Fibroblast of lung (primary cell): ENCODE results near the gene CHST3. TPM values are rescaled to one million over a fixed set of nuclear protein-coding genes. Genes with fewer than 3 reads are reported as not detected.

Source experiments
- DNase-seq, 2 donors: peaks; one replicate each; pipeline versions ENCODE4 v3.0.0 to v3.0.0-alpha.2; 2010; ENCODE audit warnings: low read depth in 2 of 2
- H2AFZ ChIP-seq: 2 replicates; pipeline ENCODE4 v1.5.1; 2012; ENCODE audit warnings: low read length, control low read depth, inconsistent platforms
- H3K27ac ChIP-seq: 2 replicates; pipeline ENCODE4 v1.5.1; 2011; ENCODE audit warnings: low read length, control low read depth; ENCODE audit not compliant: insufficient read depth
- H3K27me3 ChIP-seq: 2 replicates; pipeline ENCODE4 v1.5.1; 2011; ENCODE audit warnings: mild to moderate bottlenecking, low read length; ENCODE audit not compliant: control insufficient read depth, insufficient read depth
- H3K36me3 ChIP-seq: 2 replicates; pipeline ENCODE4 v1.5.1; 2011; ENCODE audit warnings: low read length; ENCODE audit not compliant: control insufficient read depth, insufficient read depth
- H3K4me1 ChIP-seq: 2 replicates; pipeline ENCODE4 v1.5.1; 2011; ENCODE audit warnings: low read length; ENCODE audit not compliant: control insufficient read depth, insufficient read depth; ENCODE audit errors: extremely low read depth
- H3K4me2 ChIP-seq: 2 replicates; pipeline ENCODE4 v1.5.1; 2011; ENCODE audit warnings: low read length, control low read depth; ENCODE audit not compliant: insufficient read depth; ENCODE audit errors: extremely low read depth
- H3K4me3 ChIP-seq, 4 experiments: fragments of 200-600 bp in 1 of 4; sonication (generic) in 1 of 4; replicated peaks in 1 of 4; 2 replicates each; pipeline ENCODE4 v1.5.1; 2011 to 2016; ENCODE audit warnings: low read length in 4 of 4, low read depth in 3 of 4, mild to moderate bottlenecking in 3 of 4, control low read depth in 2 of 4, inconsistent platforms in 1 of 4, mixed read lengths in 1 of 4; ENCODE audit not compliant: insufficient read depth in 1 of 4; ENCODE audit errors: control extremely low read depth in 1 of 4
- H3K79me2 ChIP-seq: 2 replicates; pipeline ENCODE4 v1.5.1; 2012; ENCODE audit warnings: mild to moderate bottlenecking, low read length, inconsistent platforms; ENCODE audit not compliant: control insufficient read depth, insufficient read depth
- H3K9ac ChIP-seq: 2 replicates; pipeline ENCODE4 v1.5.1; 2011; ENCODE audit warnings: mild to moderate bottlenecking, low read length, control low read depth; ENCODE audit not compliant: insufficient read depth
- H3K9me3 ChIP-seq: 2 replicates; pipeline ENCODE4 v1.5.1; 2012; ENCODE audit warnings: low read depth, low read length; ENCODE audit not compliant: control insufficient read depth, insufficient read depth
- H4K20me1 ChIP-seq: 2 replicates; pipeline ENCODE4 v1.5.1; 2011; ENCODE audit warnings: low read length; ENCODE audit not compliant: control insufficient read depth, insufficient read depth; ENCODE audit errors: extremely low read depth
- EZH2 ChIP-seq: IDR thresholded peaks from 2 replicates; pipeline ENCODE4 v1.5.1; 2012; ENCODE audit warnings: low read length, control low read depth, mild to moderate bottlenecking; ENCODE audit errors: missing control alignments
- polyA plus RNA-seq, 2 donors: library from polyadenylated mRNA; depleted of rRNA in 1 of 2; stranded (reverse) in 1 of 2; unstranded in 1 of 2; fragments of >200 nt; gene quantifications; 2 replicates each; pipeline ENCODE4 v1.2.1, GENCODE V29; 2011 to 2012; ENCODE audit warnings: missing spikeins in 1 of 2
- total RNA-seq: library from RNA; depleted of rRNA; stranded (reverse); fragments of >200 nt; gene quantifications from 2 replicates; pipeline ENCODE4 v1.2.1, GENCODE V29; 2014
- TF ChIP-seq, protein P1 (sequence below), 2 donors: IDR thresholded peaks in 1 of 2; conservative IDR thresholded peaks in 1 of 2; 1 replicate in 1 of 2; 2 replicates in 1 of 2; pipeline ENCODE4 v1.5.1; 2011 to 2012; ENCODE audit warnings: low read length in 2 of 2, control low read depth in 1 of 2, inconsistent platforms in 1 of 2, low read depth in 1 of 2, mild to moderate bottlenecking in 1 of 2

CHST3 gene
- total and polyA plus RNA-seq, 2 donors (not counting 1 experiment from before 2014, with no cell fraction given) = 9.1 to 29.9 TPM

DNA sequence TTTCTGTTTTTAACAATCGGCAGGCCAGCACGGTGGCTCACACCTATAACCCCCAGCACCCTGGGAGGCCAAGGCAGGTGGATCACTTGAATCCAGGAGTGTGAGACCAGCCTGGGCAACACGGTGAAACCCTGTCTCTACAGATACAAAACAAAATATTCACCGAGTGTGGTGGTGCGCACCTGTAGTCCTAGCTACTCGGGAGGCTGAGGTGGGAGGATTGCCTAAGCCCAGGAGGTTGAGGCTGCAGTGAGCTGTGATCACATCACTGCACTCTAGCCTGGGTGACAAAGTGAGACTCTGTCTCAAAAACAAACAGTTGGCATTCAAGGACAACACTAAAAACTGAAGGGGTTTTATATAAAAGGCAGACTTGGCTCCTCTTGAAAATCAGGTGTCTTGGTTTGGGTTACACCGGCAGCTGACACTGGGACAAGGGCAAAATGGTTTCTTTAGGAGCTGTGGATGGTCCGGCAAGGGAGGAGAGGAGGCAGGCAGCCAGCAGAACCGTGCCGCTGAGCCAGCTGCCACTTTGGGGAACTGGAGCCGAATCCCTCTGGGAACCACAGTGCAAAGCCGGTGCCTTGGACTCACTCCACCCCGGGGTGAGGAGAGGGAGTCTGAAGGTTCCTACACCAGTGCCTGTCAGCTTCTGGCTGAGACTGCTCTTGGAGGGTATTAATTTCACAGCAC is 52.6 kb downstream of the CHST3 start:
- H3K4me2 ChIP-seq = no peak overlapping the region
- no peaks in the 10 kb centered on the region for H3K9me3 ChIP-seq
- no peaks in the 10 kb centered on the region for H3K79me2 ChIP-seq
- H3K9ac ChIP-seq = no peak overlapping the region
- TF ChIP-seq, protein P1, sequence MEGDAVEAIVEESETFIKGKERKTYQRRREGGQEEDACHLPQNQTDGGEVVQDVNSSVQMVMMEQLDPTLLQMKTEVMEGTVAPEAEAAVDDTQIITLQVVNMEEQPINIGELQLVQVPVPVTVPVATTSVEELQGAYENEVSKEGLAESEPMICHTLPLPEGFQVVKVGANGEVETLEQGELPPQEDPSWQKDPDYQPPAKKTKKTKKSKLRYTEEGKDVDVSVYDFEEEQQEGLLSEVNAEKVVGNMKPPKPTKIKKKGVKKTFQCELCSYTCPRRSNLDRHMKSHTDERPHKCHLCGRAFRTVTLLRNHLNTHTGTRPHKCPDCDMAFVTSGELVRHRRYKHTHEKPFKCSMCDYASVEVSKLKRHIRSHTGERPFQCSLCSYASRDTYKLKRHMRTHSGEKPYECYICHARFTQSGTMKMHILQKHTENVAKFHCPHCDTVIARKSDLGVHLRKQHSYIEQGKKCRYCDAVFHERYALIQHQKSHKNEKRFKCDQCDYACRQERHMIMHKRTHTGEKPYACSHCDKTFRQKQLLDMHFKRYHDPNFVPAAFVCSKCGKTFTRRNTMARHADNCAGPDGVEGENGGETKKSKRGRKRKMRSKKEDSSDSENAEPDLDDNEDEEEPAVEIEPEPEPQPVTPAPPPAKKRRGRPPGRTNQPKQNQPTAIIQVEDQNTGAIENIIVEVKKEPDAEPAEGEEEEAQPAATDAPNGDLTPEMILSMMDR (conservative IDR thresholded peaks at IDR 0.05 in 1 of 2, IDR thresholded peaks at IDR 0.05 in 1 of 2; ENCODE audit: low read depth in 1 of 2, low read length in 2 of 2) = no peak
- no peak for TF ChIP-seq EZH2
- H2AFZ ChIP-seq = no peak overlapping the region
- H3K4me3 ChIP-seq = no peak overlapping the region
- no peak for DNase-seq
- no peaks in the 10 kb centered on the region for H3K27me3 ChIP-seq
- H3K27ac ChIP-seq = no peak overlapping the region
- H3K4me1 ChIP-seq = no peaks in the 10 kb centered on the region
- no peaks in the 10 kb centered on the region for H3K36me3 ChIP-seq
- no peaks in the 10 kb centered on the region for H4K20me1 ChIP-seq

GRCh38 chr10:72019085-72019876 is 55.1 kb downstream of the CHST3 start:
- no peaks in the 10 kb centered on the region for H3K36me3 ChIP-seq
- no peak for DNase-seq
- H2AFZ ChIP-seq = no peak overlapping the region
- no peaks in the 10 kb centered on the region for H3K4me1 ChIP-seq
- H3K9me3 ChIP-seq = no peaks in the 10 kb centered on the region
- no peak for TF ChIP-seq EZH2
- TF ChIP-seq, protein P1 (conservative IDR thresholded peaks at IDR 0.05 in 1 of 2, IDR thresholded peaks at IDR 0.05 in 1 of 2; ENCODE audit: low read depth in 1 of 2, low read length in 2 of 2) = no peak
- no peaks in the 10 kb centered on the region for H3K79me2 ChIP-seq
- no peaks in the 10 kb centered on the region for H3K27me3 ChIP-seq
- H3K9ac ChIP-seq = no peak overlapping the region
- H3K4me3 ChIP-seq = no peak overlapping the region
- no peak overlapping the region for H3K27ac ChIP-seq
- no peaks in the 10 kb centered on the region for H4K20me1 ChIP-seq
- H3K4me2 ChIP-seq = no peak overlapping the region

DNA sequence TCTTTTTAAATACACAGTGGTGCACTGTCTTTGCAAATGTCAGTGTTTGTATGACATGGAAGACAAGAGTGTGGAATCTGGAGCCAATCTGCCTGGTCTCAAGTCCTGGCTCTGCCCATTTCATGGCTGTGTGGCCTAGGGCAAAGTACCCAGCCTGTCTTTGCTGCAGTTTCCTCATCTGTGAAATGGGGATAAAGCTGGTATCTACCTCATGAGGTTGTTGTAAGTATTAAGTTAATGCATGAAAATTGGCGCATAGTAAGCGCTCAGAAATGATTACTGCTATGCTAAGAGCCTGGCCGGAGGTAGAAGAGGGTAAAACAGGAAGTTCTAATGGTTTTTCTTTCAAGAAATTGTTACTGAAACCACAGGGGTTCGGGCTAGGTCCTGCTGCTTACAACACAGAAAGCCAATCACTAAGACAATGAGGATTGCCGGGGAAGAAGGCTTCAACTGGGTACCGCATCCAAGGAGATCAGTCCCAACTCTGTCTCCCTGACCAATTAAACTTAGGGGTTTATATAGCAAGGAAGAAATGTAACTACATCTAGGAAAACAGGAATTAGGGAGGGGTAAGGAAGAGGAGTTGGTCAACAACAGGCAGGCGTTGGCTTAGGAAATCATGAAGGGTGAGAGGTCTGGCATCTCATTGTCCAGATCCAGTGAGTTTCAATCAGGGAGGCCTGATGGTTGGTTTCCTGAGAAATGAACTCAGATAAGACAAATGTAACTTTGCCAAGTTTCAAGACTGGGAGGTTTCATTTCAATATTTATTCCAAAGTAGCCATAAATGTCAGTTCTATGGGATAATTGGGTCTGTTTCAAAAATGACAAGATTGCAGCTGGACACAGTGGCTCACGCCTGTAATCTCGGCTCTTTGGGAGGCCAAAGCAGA is 57.0 kb downstream of the CHST3 start:
- H3K9me3 ChIP-seq = no peaks in the 10 kb centered on the region
- no peaks in the 10 kb centered on the region for H3K4me1 ChIP-seq
- H4K20me1 ChIP-seq = no peaks in the 10 kb centered on the region
- TF ChIP-seq, protein P1 (conservative IDR thresholded peaks at IDR 0.05 in 1 of 2, IDR thresholded peaks at IDR 0.05 in 1 of 2; ENCODE audit: low read depth in 1 of 2, low read length in 2 of 2) = no peak
- TF ChIP-seq EZH2 = no peak
- H3K9ac ChIP-seq = no peak overlapping the region
- no peaks in the 10 kb centered on the region for H3K27me3 ChIP-seq
- H3K27ac ChIP-seq = no peak overlapping the region
- DNase-seq = peak in 1 of 2 donors; percentile 39
- H3K79me2 ChIP-seq = no peaks in the 10 kb centered on the region
- no peaks in the 10 kb centered on the region for H3K36me3 ChIP-seq
- no peak overlapping the region for H3K4me2 ChIP-seq
- H3K4me3 ChIP-seq = no peak overlapping the region
- no peak overlapping the region for H2AFZ ChIP-seq
